ENCODE measurements around the gene TGFBR1.

The TGFBR1 gene

GRCh38 chr9:99105152-99106043 is 485 bp downstream of the TGFBR1 start:
- TF ChIP-seq CTCF (IDR thresholded peaks at IDR 0.05): no peak

- TF ChIP-seq CTCF (IDR thresholded peaks at IDR 0.05): no peak
These were observed 1.1 kb downstream of the TGFBR1 start for GRCh38 chr9:99106044-99106375.

- no peak for TF ChIP-seq CTCF (IDR thresholded peaks at IDR 0.05)
These were observed 2.5 kb downstream of the TGFBR1 start for GRCh38 chr9:99107421-99107820.

GRCh38 chr9:99108131-99108530 is 3.2 kb downstream of the TGFBR1 start:
- TF ChIP-seq CTCF (IDR thresholded peaks at IDR 0.05): no peak

- no peak for TF ChIP-seq CTCF (IDR thresholded peaks at IDR 0.05)
These were observed 4.6 kb downstream of the TGFBR1 start for GRCh38 chr9:99109522-99109921.

GRCh38 chr9:99112750-99113413 is 8.0 kb downstream of the TGFBR1 start:
- TF ChIP-seq CTCF (IDR thresholded peaks at IDR 0.05): no peak

GRCh38 chr9:99113414-99114048 is 8.6 kb downstream of the TGFBR1 start:
- TF ChIP-seq CTCF (IDR thresholded peaks at IDR 0.05): no peak
